Measurements from ENCODE around the gene TOMM20. TPM values are rescaled to one million over a fixed set of nuclear protein-coding genes. Genes with fewer than 3 reads are reported as not detected.
A peak's percentile ranks its signal among the peaks of the same experiment; 100 is the strongest.

The TOMM20 gene
- total and polyA plus RNA-seq, 9 of the 15 experiments (the other 6 are each of a cell fraction or from before 2014, with no cell fraction given) = 70.6 to 334 (median 159) TPM

- TF ChIP-seq CEBPZ (IDR thresholded peaks at IDR 0.05; ENCODE audit: borderline replicate concordance, low read depth, low read length) (no peak), DDX20 (tag; IDR thresholded peaks at IDR 0.05; ENCODE audit: low read depth) (no peak), MCM5 (IDR thresholded peaks at IDR 0.05; ENCODE audit: low read depth) (no peak), MCM3 (IDR thresholded peaks at IDR 0.05) (no peak), COPS2 (conservative IDR thresholded peaks at IDR 0.05) (no peak), KLF10 (CRISPR knock-in tag; IDR thresholded peaks at IDR 0.05) (no peak), FOXP1 (CRISPR knock-in tag; IDR thresholded peaks at IDR 0.05) (no peak), KLF16 (IDR thresholded peaks at IDR 0.05) (peak; percentile 49; the same call in 1 of the 2 replicates), ZNF217 (CRISPR knock-in tag; IDR thresholded peaks at IDR 0.05) (no peak), SMAD1 (IDR thresholded peaks at IDR 0.05; ENCODE audit: low read depth, low read length, partially characterized antibody) (no peak), MTA3 (IDR thresholded peaks at IDR 0.05; ENCODE audit: borderline replicate concordance) (no peak), ZC3H11A (IDR thresholded peaks at IDR 0.05; ENCODE audit: low read depth, low read length) (no peak), SRSF3 (IDR thresholded peaks at IDR 0.05; ENCODE audit: insufficient read depth, low read length) (no peak), E2F8 (IDR thresholded peaks at IDR 0.05; ENCODE audit: low read depth, partially characterized antibody) (no peak), HNRNPL (IDR thresholded peaks at IDR 0.05; ENCODE audit: low read depth, low read length) (no peak)
- TF ChIP-seq, protein P1, sequence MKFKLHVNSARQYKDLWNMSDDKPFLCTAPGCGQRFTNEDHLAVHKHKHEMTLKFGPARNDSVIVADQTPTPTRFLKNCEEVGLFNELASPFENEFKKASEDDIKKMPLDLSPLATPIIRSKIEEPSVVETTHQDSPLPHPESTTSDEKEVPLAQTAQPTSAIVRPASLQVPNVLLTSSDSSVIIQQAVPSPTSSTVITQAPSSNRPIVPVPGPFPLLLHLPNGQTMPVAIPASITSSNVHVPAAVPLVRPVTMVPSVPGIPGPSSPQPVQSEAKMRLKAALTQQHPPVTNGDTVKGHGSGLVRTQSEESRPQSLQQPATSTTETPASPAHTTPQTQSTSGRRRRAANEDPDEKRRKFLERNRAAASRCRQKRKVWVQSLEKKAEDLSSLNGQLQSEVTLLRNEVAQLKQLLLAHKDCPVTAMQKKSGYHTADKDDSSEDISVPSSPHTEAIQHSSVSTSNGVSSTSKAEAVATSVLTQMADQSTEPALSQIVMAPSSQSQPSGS (CRISPR knock-in tag; IDR thresholded peaks at IDR 0.05) = no peak
- TF ChIP-seq, protein P2, sequence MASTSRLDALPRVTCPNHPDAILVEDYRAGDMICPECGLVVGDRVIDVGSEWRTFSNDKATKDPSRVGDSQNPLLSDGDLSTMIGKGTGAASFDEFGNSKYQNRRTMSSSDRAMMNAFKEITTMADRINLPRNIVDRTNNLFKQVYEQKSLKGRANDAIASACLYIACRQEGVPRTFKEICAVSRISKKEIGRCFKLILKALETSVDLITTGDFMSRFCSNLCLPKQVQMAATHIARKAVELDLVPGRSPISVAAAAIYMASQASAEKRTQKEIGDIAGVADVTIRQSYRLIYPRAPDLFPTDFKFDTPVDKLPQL (IDR thresholded peaks at IDR 0.05; ENCODE audit: extremely low read depth, insufficient read length) = no peak
- TF ChIP-seq, protein P3, sequence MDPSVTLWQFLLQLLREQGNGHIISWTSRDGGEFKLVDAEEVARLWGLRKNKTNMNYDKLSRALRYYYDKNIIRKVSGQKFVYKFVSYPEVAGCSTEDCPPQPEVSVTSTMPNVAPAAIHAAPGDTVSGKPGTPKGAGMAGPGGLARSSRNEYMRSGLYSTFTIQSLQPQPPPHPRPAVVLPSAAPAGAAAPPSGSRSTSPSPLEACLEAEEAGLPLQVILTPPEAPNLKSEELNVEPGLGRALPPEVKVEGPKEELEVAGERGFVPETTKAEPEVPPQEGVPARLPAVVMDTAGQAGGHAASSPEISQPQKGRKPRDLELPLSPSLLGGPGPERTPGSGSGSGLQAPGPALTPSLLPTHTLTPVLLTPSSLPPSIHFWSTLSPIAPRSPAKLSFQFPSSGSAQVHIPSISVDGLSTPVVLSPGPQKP (CRISPR knock-in tag; IDR thresholded peaks at IDR 0.05) = no peak
These were observed 34.7 kb downstream of the TOMM20 start (continued) for GRCh38 chr1:235093696-235094592.
